HS-27A (cell line): ENCODE measurements around the gene HS3ST3A1.

Experiments used
- DNase-seq: peaks from one replicate; pipeline ENCODE4 v3.0.0-alpha.2; 2012; ENCODE audit warnings: low read depth, missing footprints

Gene HS3ST3A1

DNA sequence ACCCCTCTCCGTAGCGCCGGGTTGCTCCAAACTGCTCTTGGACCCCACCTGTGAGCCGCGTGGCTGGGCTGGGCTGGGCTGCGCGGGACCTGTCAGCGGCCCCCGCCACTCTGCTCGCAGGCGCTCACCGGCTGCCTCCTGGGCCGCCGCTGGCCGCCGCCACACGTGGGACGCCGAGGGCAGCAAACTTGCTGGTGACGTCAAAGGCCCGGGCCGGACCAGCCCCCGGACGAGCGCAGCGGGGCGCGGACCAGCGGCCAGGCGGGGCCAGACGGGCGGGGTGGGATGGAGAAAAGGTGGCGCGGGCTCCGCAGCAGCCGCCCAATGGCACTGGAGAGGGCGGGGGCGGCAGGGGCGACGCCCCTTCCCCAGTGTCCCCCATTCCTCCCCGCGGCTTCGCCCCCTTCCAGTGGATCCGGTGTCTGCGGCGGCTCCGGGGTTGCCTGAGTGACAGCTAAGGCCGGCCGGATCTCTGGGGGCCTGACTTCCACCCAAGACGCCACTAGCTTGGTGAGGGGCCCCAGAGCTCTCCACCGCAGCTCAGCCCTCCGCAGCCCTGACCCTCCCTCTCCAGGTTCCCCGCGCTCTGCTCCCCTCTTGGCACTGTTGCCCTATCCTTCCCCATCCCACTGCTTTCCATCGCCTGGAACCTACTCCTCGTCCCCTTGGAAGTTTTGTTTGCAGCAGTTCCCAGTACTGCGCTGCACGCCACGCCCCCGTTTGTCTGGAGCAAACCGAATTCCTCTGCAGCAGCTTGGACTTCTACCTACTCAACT is at the start of gene HS3ST3A1:
TSS of gene HS3ST3A1 (minus strand) at position 154 of the 776 bp plus-strand sequence. CDS start 800 bp downstream, outside the sequence.
- no peak for DNase-seq

DNA sequence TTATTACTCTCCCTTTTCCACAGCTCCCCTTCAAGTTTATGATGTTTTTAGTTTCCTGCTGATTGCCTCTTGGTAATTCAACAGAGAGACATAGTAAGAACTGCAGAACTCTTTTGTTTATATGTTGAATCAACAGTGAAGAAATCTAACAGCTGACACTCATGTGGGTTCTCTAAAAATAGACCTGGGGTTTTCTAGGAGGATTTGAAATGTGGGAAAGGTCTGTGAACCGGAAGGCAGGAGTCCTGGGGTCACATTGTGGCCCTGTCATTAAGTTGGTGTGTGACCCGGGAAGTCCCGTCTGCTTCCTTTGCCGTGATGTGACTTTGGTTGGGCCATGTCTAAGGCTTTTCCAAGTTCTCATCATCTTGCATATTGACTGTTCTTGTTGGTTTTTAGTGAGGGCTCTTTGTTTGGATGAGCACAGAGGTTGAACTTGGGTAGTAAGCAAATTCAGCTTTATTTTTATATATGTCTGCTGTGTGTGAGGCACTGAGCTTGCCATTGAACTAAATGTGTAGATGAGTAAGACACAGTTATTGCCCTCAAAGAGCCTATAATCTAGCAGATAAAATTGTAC is 48.5 kb upstream of the HS3ST3A1 start:
- no peak for DNase-seq

DNA sequence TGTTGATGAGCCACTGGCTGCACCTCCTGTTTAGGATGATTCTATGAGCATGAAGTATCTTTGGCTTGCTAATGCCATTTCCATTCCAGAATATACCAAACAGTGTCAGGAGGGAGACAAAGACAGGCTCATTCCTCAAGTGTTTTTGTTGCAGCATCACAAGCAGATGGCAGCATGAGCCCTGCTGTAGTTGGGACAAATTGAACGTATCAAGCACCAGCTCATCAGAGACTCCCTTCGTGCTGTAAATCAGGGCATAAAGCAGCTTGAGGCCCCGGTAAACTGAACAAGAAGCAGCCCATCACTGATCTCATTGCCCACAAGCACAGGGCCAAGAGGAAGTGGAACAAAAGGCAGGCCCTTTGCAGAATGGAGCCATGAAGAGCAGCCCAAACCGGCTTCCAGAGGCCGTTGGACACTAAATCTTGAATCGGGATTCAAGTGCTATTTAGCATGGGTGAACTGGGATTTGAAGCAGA is 45.9 kb upstream of the HS3ST3A1 start:
- no peak for DNase-seq

DNA sequence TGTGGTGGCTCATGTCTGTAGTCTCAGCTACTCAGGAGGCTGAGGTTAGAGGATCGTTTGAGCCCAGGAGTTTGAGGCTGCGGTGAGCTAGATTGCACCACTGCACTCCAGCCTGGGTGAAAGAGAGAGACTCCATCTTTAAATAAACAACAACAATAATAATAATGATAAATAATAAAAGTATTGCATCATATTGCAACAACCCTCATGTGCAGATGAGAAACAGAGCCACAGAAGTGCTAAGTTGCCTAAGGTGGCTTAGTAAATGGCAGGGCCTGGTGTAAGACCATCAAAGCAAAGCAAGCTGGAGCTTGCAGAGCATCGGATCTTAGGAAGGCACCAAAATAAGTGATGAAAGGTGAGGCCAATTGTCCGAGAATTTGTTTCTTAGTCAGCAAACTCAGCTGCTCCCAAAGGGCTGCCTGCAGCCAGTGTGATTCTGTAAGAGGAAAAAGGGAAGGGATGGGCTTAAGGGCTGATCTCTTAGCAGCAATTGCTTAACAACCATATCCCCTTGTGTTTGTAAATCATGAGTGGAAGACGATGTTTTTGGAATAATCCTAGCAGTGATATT is 45.3 kb upstream of the HS3ST3A1 start:
- DNase-seq, result no peak

DNA sequence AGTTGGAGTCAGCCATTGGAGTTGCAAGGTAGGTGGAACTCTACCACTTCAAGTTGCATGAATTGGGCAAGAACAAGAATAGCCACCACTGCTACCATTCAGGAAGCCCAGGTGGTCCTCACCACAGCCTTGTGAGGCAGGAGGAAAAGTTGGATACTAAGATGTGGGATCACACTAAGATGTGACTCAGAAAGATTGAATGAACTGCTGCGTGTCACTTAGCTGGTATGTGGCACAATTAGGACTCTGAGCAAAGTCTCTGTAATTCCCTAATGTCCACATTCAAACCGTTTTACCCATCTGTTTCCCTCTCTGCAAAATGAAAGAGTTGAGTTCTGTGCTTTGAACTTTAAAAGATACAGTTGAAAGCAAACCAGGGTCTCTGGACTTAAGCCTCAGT is 44.7 kb upstream of the HS3ST3A1 start:
- no peak for DNase-seq

DNA sequence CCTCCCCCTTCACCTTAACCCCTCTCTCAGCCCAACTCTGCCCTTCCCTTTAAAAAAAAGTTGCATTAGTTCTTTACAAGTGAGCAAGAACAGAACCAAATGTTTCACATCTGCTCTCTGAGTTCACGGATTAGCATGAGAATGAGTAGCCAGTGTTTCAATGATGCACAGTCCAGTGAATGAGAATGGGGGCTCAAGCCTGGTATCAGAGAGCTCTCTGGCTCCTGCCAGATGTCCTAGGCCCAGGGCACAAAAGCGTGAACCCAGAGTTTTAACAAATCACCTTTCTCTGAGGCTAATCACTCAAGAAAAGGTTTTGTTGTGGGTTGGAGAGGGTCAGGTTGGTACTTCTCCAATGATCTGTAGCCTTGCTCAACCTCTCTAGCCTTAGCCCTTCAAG is 41.5 kb upstream of the HS3ST3A1 start:
- no peak for DNase-seq

DNA sequence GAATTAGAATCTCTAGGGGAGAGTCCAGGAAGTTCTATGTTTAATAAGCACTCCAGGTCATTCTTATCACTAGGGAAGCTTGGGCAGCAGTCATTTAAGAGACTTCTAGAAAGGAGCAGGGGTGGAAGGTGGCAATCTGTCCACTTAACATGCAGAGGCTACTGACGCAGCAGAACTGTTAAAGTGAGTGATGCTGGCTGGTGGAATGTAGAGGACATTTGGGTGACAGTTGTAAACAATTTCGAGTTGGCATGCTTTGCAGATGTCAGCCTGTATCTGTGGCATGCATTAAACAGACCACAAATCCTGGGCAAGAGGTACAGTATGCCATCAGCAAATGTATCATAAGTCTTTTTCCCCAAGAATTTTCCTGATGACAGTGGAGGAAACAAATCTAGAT is 40.5 kb upstream of the HS3ST3A1 start:
- DNase-seq, result no peak

DNA sequence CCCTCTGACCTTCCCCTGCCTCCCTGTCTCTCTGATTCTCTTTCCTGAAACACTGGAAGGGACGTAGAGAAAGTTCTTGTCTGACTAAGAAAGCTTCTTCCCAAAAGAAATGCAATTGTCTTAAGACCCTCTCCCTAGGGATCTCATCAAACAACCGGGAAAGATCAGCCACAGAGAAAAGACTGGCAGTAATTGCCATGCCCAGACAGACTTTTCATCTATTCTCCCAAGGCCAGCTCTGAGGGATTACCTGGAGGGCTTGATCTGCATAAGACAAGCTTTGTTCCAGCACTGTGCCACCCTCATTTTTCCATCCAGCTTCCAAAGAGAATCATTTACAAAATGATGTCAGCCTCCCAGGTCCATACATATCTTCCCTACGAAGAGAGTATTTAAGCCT is 38.8 kb upstream of the HS3ST3A1 start:
- DNase-seq, result no peak

DNA sequence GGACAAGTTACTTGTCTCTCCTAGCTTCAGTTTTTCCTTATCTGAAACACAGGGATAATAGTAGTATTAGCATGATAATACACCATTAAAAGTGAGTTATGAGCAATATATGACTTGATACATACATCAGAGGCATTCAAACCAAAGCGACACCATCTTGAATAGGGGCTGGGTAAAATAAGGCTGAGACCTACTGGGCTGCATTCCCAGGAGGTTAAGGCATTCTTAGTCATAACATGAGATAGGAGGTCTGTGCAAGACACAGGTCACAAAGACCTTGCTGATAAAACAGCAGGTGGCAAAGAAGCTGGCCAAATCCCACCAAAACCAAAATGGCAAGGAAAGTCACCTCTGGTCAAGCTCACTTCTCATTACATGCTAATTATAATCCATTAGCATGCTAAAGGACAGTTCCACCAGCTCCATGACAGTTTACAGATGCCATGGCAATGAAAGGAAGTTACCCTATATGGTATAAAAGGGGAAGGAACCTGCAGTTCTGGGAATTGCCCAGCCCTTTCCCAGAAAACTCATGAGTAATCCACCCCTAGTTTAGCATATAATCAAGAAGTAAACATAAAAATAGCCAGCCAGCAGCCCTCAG is 37.2 kb upstream of the HS3ST3A1 start:
- DNase-seq, result no peak

DNA sequence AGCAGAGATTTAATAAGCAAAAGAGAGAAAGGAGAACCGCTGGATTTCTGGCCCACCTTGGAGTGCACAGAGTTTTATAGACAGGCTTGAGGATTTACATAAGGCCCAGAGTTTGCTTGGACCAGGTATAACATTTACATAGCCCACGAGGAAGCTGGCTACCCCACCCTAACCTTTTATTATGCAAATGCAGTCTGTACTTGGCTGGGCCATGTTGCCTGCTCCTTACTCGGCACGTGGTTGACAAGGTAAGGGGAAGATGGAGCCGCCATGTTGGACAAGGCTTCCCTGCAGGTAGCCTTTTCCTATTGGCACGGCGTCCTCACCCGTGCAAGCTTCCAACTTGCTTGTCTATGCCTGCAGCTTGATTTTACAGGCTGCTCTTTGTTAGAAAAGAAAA is 35.2 kb upstream of the HS3ST3A1 start:
- no peak for DNase-seq

DNA sequence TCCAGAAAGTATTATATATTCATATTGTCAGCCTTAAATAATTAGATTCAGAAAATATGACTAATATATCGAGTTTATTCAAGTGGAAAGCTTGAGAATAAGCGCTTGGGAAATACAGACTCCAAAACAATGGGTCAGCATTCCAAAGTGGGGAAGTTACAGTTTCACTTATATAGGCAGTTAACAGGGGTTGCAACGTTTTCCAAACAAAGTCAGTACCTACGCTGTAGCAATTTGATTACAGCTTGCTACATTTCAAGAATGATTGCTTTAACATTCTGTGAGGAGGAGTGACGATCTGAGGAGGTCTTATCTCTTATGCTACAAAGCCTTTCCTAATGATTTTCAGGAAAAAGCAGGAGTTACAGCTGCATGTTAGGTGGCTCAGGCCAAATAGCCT is 34.2 kb upstream of the HS3ST3A1 start:
- no peak for DNase-seq

DNA sequence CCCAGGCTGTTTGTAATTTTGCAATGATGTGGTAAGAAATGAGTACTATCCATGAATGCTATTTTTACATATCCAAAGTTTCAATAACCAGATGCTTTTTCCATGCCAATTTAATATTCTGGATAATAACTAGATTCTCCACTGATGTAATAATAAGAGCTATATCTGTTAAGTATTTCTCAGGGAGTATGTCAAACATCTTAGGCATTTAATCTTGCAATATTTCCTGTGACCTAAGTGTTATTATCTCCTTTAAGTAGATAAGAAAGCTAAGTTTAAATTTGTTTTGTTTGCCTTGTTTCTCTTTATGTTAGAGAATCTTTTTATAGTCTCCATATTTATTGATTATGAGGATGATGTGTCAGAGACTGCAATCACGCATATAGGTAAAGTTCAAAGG is 32.3 kb upstream of the HS3ST3A1 start:
- no peak for DNase-seq

DNA sequence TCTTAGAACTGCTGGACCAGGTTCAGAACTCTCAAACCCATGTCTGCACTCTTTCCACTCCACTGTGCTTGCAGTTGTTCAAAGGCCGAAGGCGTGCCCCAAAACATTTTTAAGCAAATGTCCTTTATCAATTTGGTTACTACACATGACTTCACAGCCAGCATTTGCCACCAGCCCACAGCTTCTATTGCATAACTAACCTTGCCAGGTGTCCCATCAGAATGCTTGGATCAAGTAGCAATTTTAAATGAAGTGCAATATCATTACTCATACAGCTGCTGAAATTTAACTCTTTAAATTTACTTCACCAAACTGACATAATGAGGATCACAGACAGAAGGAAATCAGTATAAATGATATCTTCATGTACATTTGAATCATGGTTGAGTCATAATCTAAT is 29.8 kb upstream of the HS3ST3A1 start:
- DNase-seq, result no peak

DNA sequence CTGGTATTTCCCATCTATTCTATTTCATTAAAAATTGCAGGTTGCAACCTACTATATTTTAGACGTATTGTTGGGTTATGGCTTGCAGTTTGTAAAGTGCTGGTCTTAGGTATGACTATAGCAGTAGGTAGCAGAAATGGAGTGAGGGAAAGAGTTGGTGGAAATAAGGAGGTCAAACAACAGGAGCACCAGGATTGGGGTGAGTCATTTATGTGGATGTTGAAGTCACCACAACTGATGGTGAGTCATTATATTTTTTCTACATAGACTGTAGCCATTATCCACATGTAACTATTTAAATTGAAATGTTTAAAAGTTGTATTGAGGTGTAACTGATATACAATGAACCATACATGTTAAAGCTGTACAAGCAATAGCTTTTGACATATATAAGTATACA is 25.0 kb upstream of the HS3ST3A1 start:
- no peak for DNase-seq

DNA sequence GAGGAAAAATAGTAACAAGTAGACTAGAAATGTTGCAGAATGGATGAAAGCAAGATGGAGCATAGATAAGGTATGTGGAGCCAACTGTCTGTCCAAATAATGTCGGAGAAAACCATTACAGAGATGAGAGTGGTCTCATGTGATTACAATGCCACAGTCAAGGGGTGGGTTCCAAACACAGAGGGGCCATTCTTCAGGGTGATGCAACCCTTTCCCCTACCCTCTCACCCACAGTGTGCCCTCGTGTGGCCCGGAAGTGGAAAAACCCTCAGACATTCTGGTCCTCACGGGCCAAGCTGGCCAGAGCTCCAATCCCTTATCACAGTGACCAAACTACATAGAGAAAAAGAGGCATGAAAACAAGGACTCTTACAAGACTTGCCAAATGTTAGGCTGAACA is 17.7 kb upstream of the HS3ST3A1 start:
- no peak for DNase-seq

DNA sequence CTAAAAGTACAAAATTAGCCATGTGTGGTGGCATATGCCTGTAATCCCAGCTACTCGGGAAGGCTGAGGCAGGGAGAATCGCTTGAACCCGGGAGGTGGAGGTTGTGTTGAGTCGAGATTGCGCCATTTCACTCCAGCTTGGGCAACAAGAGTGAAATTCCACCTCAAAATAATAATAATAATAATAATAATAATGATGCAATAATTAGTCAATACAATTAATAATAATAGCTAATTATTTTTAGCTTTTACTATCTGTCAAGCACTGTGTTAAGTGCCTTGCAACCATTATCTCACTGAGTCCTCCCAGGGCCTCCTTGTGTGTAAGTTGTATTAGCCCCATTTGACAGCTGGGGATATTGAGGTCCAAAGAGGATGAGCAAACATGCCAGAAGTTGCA is 14.3 kb upstream of the HS3ST3A1 start:
- no peak for DNase-seq

DNA sequence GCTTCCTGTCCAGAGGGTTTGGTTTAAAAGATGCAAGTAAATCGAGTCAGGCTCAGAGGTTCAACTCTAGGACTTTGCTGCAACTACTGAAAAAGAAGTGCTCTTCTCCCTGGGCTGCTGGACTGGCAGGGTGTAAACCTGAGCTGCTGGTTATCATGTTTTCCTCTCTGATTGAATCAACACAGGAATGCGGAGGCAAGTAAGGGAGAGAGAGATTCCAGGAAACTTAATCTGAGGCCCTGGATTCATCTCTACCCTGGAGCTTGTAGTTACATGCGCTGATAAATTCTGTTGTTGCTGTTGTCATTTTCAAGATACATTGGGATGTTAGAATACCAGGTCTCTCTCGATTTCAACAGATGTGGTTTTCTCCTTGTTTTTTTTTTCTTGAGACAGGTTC is 8.2 kb upstream of the HS3ST3A1 start:
- DNase-seq, result no peak

DNA sequence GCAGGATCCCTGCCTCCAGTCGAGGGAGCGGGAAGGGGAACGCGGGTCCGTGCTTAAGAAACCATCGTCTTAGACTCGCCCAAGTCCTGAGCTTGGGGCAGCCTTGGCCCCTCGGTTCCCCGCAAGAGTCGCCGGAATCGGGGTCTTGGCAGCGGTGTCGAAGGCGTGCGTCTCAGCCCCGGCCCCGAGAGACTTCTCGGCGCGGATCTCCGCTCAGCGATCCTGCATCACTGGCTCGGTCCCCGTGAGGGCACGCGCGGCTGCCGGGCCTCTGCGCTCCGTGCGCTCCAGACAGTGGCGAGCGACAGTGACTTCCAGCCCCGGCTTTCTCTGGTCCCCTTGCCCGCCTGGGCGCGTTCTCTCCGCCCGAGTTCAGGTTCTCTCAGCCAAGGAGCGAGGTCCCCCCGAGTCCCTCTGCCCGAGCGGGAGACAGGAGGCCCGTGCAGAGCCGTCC is 380 bp downstream of the HS3ST3A1 start:
- no peak for DNase-seq

DNA sequence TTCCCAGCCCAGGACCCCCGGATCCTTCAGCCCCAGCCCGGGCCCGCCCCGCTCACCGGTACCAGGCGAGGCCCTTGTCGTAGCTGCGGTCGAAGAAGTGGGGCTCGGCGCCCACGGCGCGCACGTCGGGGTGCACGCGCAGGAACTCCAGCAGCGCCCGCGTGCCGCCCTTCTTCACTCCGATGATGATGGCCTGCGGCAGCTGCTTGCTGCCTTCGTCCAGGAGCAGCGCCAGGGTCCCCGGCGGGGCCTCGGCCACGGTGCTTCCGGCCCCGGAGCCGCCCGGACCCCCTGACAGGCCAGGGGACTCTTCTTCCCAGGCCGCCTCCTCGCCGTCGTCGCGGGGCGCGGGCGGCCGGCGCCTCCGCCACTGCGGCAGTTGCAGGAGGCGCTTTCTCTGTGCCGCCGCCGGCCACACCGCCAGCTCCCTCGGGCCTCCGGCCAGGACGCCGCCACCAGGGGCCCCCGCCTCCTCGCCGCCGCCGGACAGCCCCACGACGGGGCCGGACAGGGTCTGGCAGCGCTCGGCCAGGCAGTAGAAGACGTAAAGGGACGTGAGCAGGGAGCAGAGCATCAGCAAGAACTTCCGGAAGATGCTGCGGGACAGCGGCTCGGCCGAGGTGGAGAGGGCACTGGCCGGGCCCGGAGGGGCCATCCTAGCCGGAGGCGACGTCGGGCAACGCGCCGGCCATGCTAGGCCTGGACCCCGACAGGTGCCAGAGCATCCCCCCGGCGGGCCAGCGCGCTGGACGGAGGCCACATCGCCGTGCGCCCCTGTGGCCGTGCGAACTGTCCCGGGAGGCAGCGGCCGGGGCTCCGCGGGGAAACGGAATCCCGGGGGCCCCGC is 1.0 kb downstream of the HS3ST3A1 start:
- no peak for DNase-seq

DNA sequence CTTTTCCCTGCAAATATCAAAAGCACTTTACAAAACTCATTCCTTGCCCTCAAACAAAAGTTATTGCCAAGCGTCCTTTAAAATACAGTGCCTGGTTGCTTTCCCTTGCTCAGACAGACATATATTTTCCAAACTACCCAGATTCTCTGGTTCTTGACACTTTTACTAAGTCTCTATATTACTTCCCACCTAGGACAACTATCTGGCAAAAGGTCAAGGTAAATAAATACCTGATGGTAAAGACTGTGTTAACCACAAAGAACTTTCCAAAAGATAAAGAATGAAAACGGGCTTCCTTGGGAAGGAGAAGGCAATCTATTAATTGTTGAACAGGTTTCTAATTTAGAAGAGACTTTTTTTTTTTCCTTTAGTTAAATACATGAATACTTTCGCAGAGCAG is 1.9 kb downstream of the HS3ST3A1 start:
- DNase-seq, result no peak

DNA sequence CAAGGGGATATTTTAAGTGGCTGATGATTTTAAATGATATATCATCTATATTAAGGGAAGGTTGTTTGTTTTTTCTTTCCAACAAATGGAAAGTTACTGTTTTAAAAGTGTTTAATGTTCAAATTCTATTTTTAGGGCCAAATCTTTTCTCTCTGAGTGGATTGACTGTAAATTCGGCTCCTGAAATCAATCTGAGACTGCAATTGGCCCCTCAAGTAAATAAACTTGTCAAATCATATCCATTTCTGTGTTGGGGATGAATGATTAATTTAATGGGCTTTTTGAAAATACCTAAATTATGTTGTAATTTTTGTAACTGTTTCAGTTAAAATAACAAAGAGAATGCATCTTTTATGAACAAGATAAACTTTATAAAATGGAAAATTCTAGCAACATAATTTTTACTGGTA is 2.6 kb downstream of the HS3ST3A1 start:
- no peak for DNase-seq
